Measurements from ENCODE around the gene TPD52L1. TPM values are rescaled to one million over a fixed set of nuclear protein-coding genes. Genes with fewer than 3 reads are reported as not detected.

Gene TPD52L1
- total RNA-seq, 3 donors from 2014 or later (not counting 1 experiment from before 2014, with no cell fraction given): 1.2 TPM; not detected in 1

DNA sequence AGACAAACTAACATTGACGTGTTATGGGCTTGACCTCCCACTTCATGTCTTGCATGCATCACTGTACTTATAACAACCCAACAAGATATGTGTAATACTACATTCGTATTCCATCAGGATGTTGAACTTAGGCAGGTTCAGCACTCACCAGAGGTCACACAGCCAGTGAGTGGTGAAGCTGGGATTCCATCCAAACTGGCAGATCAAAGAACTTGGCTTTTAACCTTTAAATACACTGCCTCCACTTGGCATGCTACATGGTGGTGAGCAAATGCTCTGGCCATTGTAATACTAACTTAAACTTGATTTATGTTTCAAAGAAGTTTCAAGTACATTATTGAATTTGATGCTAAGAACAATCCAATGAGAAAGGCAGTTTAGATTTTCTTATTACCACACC, 158.9 kb downstream of the TPD52L1 start:
- TF ChIP-seq, protein P1, sequence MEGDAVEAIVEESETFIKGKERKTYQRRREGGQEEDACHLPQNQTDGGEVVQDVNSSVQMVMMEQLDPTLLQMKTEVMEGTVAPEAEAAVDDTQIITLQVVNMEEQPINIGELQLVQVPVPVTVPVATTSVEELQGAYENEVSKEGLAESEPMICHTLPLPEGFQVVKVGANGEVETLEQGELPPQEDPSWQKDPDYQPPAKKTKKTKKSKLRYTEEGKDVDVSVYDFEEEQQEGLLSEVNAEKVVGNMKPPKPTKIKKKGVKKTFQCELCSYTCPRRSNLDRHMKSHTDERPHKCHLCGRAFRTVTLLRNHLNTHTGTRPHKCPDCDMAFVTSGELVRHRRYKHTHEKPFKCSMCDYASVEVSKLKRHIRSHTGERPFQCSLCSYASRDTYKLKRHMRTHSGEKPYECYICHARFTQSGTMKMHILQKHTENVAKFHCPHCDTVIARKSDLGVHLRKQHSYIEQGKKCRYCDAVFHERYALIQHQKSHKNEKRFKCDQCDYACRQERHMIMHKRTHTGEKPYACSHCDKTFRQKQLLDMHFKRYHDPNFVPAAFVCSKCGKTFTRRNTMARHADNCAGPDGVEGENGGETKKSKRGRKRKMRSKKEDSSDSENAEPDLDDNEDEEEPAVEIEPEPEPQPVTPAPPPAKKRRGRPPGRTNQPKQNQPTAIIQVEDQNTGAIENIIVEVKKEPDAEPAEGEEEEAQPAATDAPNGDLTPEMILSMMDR (IDR thresholded peaks at IDR 0.05): no peak
- no peak overlapping the region for H3K27ac Mint-ChIP-seq
- DNase-seq (no peak), ATAC-seq (no peak)
- H3K27me3 Mint-ChIP-seq (ENCODE audit: low read depth in 2 of 2): peaks cover 10 to 16% of the 10 kb centered on the region in 2 donors
- no peaks in the 10 kb centered on the region for H3K4me1 ChIP-seq (ENCODE audit: control insufficient read depth, insufficient read depth, low read length)
- H3K27ac ChIP-seq (ENCODE audit: low read length): no peak overlapping the region
- H3K9me3 Mint-ChIP-seq: no peaks in the 10 kb centered on the region
- 93% methylated on average over 2 of the region's 2 CpGs for WGBS (ENCODE audit: insufficient coverage)
- H3K9me3 ChIP-seq (ENCODE audit: control insufficient read depth, insufficient read depth, low read length): no peaks in the 10 kb centered on the region
- no peaks in the 10 kb centered on the region for H3K36me3 ChIP-seq (ENCODE audit: control insufficient read depth, insufficient read depth, low read length)
- intact Hi-C loops (cut with micrococcal nuclease): loop anchor here (5.0 kb wide), 1 partner anchor 645 kb away; the partner anchor contains the start of gene HINT3
- no peaks in the 10 kb centered on the region for H3K27me3 ChIP-seq (ENCODE audit: control insufficient read depth, insufficient read depth, low read length)
- no peaks in the 10 kb centered on the region for H3K36me3 Mint-ChIP-seq
- H3K4me3 Mint-ChIP-seq: no peak overlapping the region
- H3K4me3 ChIP-seq (ENCODE audit: low read length): no peak overlapping the region
- peaks cover 4% of the 10 kb centered on the region in 2 donors for H3K4me1 Mint-ChIP-seq

DNA sequence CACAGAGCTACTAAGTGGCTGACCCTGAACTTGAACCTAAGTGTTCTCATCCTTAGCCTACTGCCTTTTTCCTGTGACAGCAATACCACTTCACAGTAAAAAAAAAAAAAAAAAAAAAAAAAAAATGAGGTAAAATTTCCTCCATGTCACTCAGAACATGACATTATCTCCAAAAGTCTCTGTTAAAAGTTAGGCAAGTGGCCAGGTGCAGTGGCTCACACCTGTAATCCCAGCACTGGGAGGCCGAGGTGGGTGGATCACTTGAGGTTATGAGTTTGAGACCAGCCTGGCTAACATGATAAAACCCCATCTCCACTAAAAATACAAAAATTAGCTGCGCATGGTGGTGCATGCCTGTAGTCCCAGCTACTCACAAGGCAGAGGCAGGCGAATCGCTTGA, 159.4 kb downstream of the TPD52L1 start:
- Mint-ChIP-seq H3K27me3 (ENCODE audit: low read depth in 2 of 2) (peaks cover 10 to 19% of the 10 kb centered on the region in 2 donors), H3K36me3 (no peaks in the 10 kb centered on the region), H3K9me3 (no peaks in the 10 kb centered on the region), H3K27ac (no peak overlapping the region), H3K4me1 (peaks cover under 1 to 4% of the 10 kb centered on the region in 2 donors), H3K4me3 (no peak overlapping the region)
- TF ChIP-seq, protein P1 (IDR thresholded peaks at IDR 0.05): no peak
- intact Hi-C loops (cut with micrococcal nuclease): loop anchor here (5.0 kb wide), 1 partner anchor 644 kb away; the partner anchor contains the start of gene HINT3
- H3K27ac ChIP-seq (ENCODE audit: low read length): no peak overlapping the region
- no peaks in the 10 kb centered on the region for H3K4me1 ChIP-seq (ENCODE audit: control insufficient read depth, insufficient read depth, low read length)
- no peaks in the 10 kb centered on the region for H3K27me3 ChIP-seq (ENCODE audit: control insufficient read depth, insufficient read depth, low read length)
- DNase-seq: no peak
- H3K9me3 ChIP-seq (ENCODE audit: control insufficient read depth, insufficient read depth, low read length): no peaks in the 10 kb centered on the region
- H3K36me3 ChIP-seq (ENCODE audit: control insufficient read depth, insufficient read depth, low read length): no peaks in the 10 kb centered on the region
- ATAC-seq: no peak
- H3K4me3 ChIP-seq (ENCODE audit: low read length): no peak overlapping the region
- WGBS (ENCODE audit: insufficient coverage): 80% methylated on average over 4 of the region's 4 CpGs

Other genes starting within 250 kb of the TPD52L1 start
- 1 to 10 TPM; 3.3 to 9.5 (median 4.4) TPM for gene RNF217, start 191.3 kb upstream of the TPD52L1 start, total RNA-seq
- gene HDDC2, start 148.2 kb downstream of the TPD52L1 start, total RNA-seq: 10 to 100 TPM; 53.5 to 87.5 (median 57.3) TPM

Data from natural killer cell (primary cell).